Smooth muscle cell of trachea (primary cell): Measurements from ENCODE around the gene AZIN2. TPM values are rescaled to one million over a fixed set of nuclear protein-coding genes. Genes with fewer than 3 reads are reported as not detected.

Experiments
- total RNA-seq: library from RNA; depleted of rRNA; stranded (reverse); fragments of >200 nt; gene quantifications from 2 replicates; pipeline ENCODE4 v1.2.1, GENCODE V29; 2014

AZIN2 gene
- total RNA-seq, result 4.2 and 6.0 TPM in 2 replicates

DNA sequence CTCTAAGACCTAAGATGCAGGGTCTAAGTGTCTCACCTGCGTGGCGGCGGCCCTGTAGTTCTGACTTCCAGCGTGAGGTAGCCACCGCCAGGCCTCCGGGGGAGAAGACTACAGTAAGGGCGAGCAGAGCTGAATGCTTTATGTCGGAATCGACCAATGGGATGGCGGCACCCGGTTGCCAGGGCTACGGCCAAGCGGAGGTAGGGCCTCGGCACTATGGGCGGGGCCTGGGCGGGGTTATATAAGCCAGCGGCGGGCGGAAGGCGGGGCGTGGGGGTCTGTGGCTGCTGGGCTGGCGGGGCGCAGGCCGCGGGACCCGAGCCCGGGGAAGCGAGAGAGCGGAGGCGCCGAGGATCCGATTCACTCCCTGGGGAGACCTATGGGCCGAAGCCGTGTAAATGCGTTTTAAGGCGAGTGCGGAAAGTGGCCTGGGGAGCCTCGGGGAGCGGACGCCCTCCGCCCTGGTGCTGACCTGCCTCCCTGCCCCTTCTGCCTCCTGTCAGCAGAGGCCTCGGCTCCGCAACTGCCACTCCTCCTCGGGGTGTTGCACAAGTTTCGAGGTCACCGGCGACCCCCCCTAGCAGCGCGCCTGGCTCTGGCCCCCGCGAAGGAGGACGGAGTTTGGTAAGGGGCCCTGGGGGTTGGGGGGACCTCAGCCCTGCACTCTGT, at the start of gene AZIN2:
Gene AZIN2, plus strand, starts transcription at position 269 of the 669 bp plus-strand sequence. CDS start 1,097 bp downstream, outside the sequence.

GRCh38 chr1:33036526-33037503, 44.1 kb upstream of the AZIN2 start, which contains the start of gene AK2:
Gene AK2 (minus strand): TSS chr1:33036883. CDS start chr1:33036828, 55 bp downstream.

Other genes starting within 250 kb of the AZIN2 start
- gene FNDC5, start 210.2 kb upstream of the AZIN2 start, total RNA-seq, result 0.87 and 3.6 TPM in 2 replicates
- not detected in 2 replicates for gene HPCA, start 194.7 kb upstream of the AZIN2 start, total RNA-seq
- 36.7 and 59.0 TPM in 2 replicates for gene TMEM54, start 179.8 kb upstream of the AZIN2 start, total RNA-seq
- gene RNF19B, start 116.3 kb upstream of the AZIN2 start, total RNA-seq, result 11.3 and 13.2 TPM in 2 replicates
- 87.5 and 167 TPM in 2 replicates for gene AK2, start 44.3 kb upstream of the AZIN2 start, total RNA-seq
- gene TRIM62, start 100.9 kb downstream of the AZIN2 start, total RNA-seq, result 2.8 and 3.3 TPM in 2 replicates
- 5.5 and 6.6 TPM in 2 replicates for gene ZNF362, start 175.3 kb downstream of the AZIN2 start, total RNA-seq
- 0.44 TPM in 1 of 2 replicates, not detected in the other for gene A3GALT2, start 239.9 kb downstream of the AZIN2 start, total RNA-seq